ENCODE data around the gene PTPRG.

The PTPRG gene

DNA sequence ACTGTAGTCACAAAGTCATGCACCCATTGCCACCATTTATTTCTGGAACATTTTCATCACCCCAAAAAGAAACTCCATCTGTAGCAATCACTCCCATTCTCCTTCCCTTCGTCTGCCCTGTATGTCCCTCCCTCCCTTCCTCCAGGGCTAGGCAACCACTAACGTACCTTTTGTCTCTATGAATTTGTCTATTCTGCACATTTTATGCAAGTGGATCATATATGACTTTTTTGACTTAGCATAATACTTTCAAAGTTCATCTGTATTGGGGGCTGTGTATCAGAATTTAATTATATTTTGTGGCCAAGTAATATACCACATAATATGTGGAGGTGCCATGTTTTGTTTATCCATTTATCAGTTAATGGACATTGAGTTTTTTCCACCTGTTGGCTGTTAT is 610.4 kb downstream of the PTPRG start:
- no peak overlapping the region for H3K9ac ChIP-seq (ENCODE audit: low read depth, low read length)
- H3K36me3 ChIP-seq (ENCODE audit: insufficient read depth, low read length), result peaks cover 49% of the 10 kb centered on the region
- 95% methylated on average over 2 of the region's 2 CpGs for WGBS
- no peak overlapping the region for H3K27ac ChIP-seq (ENCODE audit: low read depth, low read length)
- no peak overlapping the region for H3K4me3 ChIP-seq (ENCODE audit: low read length)
- H3K4me1 ChIP-seq (ENCODE audit: insufficient read depth, low read length), result peaks cover 25% of the 10 kb centered on the region
- no peaks in the 10 kb centered on the region for H3K27me3 ChIP-seq (ENCODE audit: insufficient read depth, low read length)
- no peaks in the 10 kb centered on the region for H3K9me3 ChIP-seq (ENCODE audit: insufficient read depth, low read depth, low read length)

- H3K4me3 ChIP-seq (ENCODE audit: low read length), result no peak overlapping the region
- no peaks in the 10 kb centered on the region for H3K27me3 ChIP-seq (ENCODE audit: insufficient read depth, low read length)
- H3K9ac ChIP-seq (ENCODE audit: low read depth, low read length), result no peak overlapping the region
- 100% methylated on average over 1 of the region's 1 CpG for WGBS
- H3K9me3 ChIP-seq (ENCODE audit: insufficient read depth, low read depth, low read length), result no peaks in the 10 kb centered on the region
- peaks cover 25% of the 10 kb centered on the region for H3K4me1 ChIP-seq (ENCODE audit: insufficient read depth, low read length)
- peaks cover 47% of the 10 kb centered on the region for H3K36me3 ChIP-seq (ENCODE audit: insufficient read depth, low read length)
- H3K27ac ChIP-seq (ENCODE audit: low read depth, low read length), result no peak overlapping the region
Observed at GRCh38 chr3:62172199-62172598, 610.8 kb downstream of the PTPRG start.

DNA sequence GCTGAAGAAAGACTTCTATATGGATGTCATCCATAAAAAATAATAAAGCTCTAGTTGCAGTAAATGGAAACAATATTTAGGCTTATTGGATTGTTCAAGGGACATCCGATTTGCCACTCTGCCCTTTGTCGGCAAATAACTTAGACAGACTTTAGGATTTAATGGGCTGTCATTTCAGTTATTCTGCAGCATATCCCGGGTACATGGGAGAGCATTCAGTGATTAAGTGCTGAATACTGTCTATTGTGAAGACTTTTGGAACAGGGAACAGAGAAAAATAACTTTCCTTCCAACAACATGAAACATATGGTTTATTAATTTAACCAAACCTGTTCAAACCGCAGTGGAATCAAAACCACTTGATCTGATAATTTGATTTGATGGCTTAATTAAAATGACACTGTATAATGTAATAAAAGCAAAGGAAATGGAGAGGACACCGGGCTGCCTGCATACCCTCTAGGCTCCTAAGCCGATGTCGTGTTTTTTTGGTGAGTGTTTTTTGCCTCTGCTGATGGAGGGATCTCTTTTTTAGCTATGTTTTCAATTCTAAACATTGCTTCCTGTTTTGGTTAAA is 612.7 kb downstream of the PTPRG start:
- peaks cover 31% of the 10 kb centered on the region for H3K36me3 ChIP-seq (ENCODE audit: insufficient read depth, low read length)
- H3K9ac ChIP-seq (ENCODE audit: low read depth, low read length), result no peak overlapping the region
- no peak overlapping the region for H3K27ac ChIP-seq (ENCODE audit: low read depth, low read length)
- no peaks in the 10 kb centered on the region for H3K27me3 ChIP-seq (ENCODE audit: insufficient read depth, low read length)
- H3K9me3 ChIP-seq (ENCODE audit: insufficient read depth, low read depth, low read length), result no peaks in the 10 kb centered on the region
- H3K4me1 ChIP-seq (ENCODE audit: insufficient read depth, low read length), result peaks cover 21% of the 10 kb centered on the region; the same call in 1 of the 2 replicates
- WGBS, result 97% methylated on average over 7 of the region's 7 CpGs
- no peak overlapping the region for H3K4me3 ChIP-seq (ENCODE audit: low read length)

- Histone ChIP-seq H3K9ac (ENCODE audit: low read depth, low read length) (no peak overlapping the region), H3K27ac (ENCODE audit: low read depth, low read length) (no peak overlapping the region), H3K9me3 (ENCODE audit: insufficient read depth, low read depth, low read length) (no peaks in the 10 kb centered on the region), H3K27me3 (ENCODE audit: insufficient read depth, low read length) (no peaks in the 10 kb centered on the region), H3K36me3 (ENCODE audit: insufficient read depth, low read length) (peaks cover 33% of the 10 kb centered on the region), H3K4me1 (ENCODE audit: insufficient read depth, low read length) (peaks cover 12% of the 10 kb centered on the region; the same call in 1 of the 2 replicates), H3K4me3 (ENCODE audit: low read length) (no peak overlapping the region)
- 94% methylated on average over 6 of the region's 6 CpGs for WGBS
Observed at GRCh38 chr3:62175161-62175560, 613.8 kb downstream of the PTPRG start.

DNA sequence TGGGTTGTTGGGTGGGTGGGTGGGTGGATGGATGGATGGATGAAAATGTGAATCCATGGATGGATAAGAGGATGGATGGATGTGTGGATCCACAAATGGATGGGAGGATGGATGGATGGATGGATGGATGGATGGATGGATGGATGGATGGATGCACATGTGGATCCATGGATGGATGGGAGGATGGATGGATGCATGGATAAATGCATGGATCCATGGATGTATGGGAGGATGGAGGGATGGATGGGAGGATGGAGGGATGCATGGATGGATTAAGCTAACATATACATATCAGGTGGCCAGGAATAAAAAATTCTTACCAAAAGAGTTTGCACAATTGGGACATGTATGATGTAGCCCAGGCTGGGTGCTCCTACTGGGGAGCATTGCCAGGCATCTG is 616.7 kb downstream of the PTPRG start:
- Histone ChIP-seq H3K36me3 (ENCODE audit: insufficient read depth, low read length) (peaks cover 34% of the 10 kb centered on the region), H3K9ac (ENCODE audit: low read depth, low read length) (no peak overlapping the region), H3K27me3 (ENCODE audit: insufficient read depth, low read length) (no peaks in the 10 kb centered on the region), H3K4me1 (ENCODE audit: insufficient read depth, low read length) (peaks cover 7% of the 10 kb centered on the region; the same call in 1 of the 2 replicates), H3K4me3 (ENCODE audit: low read length) (no peak overlapping the region), H3K9me3 (ENCODE audit: insufficient read depth, low read depth, low read length) (no peaks in the 10 kb centered on the region), H3K27ac (ENCODE audit: low read depth, low read length) (no peak overlapping the region)

DNA sequence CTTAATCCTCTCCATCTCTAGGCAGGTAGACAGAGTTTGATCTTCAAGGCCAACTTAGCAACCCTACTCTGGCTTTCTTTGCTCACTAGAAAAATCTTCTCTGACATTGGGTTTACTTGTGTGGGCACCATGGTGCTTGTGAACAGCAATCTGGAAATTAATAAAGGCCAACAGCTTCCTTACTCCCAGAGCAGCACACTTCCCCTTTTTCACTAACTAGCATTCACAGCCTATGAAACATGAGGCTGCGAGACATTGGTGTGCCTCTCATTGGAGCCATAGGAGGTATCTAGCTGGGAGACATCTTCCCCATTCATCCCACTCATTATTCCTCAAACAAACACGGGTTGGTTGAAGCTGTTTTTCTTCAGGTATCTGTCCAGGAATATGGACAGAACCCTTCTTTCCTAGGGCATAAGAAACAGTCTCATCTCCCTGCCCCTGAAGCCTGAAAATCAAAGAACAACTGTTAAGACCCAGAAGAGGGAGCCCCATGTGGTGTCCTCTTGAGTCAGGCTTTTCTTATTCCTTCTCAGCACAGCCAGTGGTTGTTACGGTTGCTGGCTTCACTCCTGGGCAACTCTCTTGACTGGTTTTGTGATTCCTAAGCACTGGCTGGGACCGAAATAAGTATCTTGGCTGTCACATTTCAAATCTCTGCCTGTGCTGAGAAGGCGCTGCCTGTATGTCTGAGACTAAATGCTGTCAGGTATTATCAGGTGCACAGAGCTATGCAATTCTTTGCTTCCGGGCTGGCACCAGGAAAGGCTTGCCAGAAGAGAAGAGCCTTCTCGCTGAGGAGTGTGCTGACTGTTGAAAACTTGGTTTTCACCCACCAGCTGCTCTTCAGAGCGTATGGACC is 617.6 kb downstream of the PTPRG start:
- no peaks in the 10 kb centered on the region for H3K27me3 ChIP-seq (ENCODE audit: insufficient read depth, low read length)
- no peak overlapping the region for H3K9ac ChIP-seq (ENCODE audit: low read depth, low read length)
- peak overlapping the region; percentile 38; the same call in 1 of the 2 replicates for H3K27ac ChIP-seq (ENCODE audit: low read depth, low read length)
- WGBS, result 88% methylated on average over 8 of the region's 8 CpGs
- H3K4me1 ChIP-seq (ENCODE audit: insufficient read depth, low read length), result peaks cover 7% of the 10 kb centered on the region; the same call in 1 of the 2 replicates
- no peak overlapping the region for H3K4me3 ChIP-seq (ENCODE audit: low read length)
- no peaks in the 10 kb centered on the region for H3K9me3 ChIP-seq (ENCODE audit: insufficient read depth, low read depth, low read length)
- H3K36me3 ChIP-seq (ENCODE audit: insufficient read depth, low read length), result peaks cover 28% of the 10 kb centered on the region

- peaks cover 25% of the 10 kb centered on the region for H3K36me3 ChIP-seq (ENCODE audit: insufficient read depth, low read length)
- no peaks in the 10 kb centered on the region for H3K9me3 ChIP-seq (ENCODE audit: insufficient read depth, low read depth, low read length)
- no peak overlapping the region for H3K9ac ChIP-seq (ENCODE audit: low read depth, low read length)
- H3K4me3 ChIP-seq (ENCODE audit: low read length), result no peak overlapping the region
- no peak overlapping the region for H3K27ac ChIP-seq (ENCODE audit: low read depth, low read length)
- H3K4me1 ChIP-seq (ENCODE audit: insufficient read depth, low read length), result peaks cover 7% of the 10 kb centered on the region; the same call in 1 of the 2 replicates
- 93% methylated on average over 5 of the region's 5 CpGs for WGBS
- no peaks in the 10 kb centered on the region for H3K27me3 ChIP-seq (ENCODE audit: insufficient read depth, low read length)
Observed at GRCh38 chr3:62180514-62180913, 619.1 kb downstream of the PTPRG start.

- Histone ChIP-seq H3K36me3 (ENCODE audit: insufficient read depth, low read length) (peaks cover 22% of the 10 kb centered on the region), H3K27me3 (ENCODE audit: insufficient read depth, low read length) (no peaks in the 10 kb centered on the region), H3K9me3 (ENCODE audit: insufficient read depth, low read depth, low read length) (no peaks in the 10 kb centered on the region), H3K4me1 (ENCODE audit: insufficient read depth, low read length) (peaks cover 7% of the 10 kb centered on the region; the same call in 1 of the 2 replicates), H3K4me3 (ENCODE audit: low read length) (no peak overlapping the region), H3K27ac (ENCODE audit: low read depth, low read length) (no peak overlapping the region), H3K9ac (ENCODE audit: low read depth, low read length) (no peak overlapping the region)
- 94% methylated on average over 8 of the region's 8 CpGs for WGBS
Observed at GRCh38 chr3:62183087-62183486, 621.7 kb downstream of the PTPRG start.

GRCh38 chr3:62183969-62184368 is 622.6 kb downstream of the PTPRG start:
- Histone ChIP-seq H3K27me3 (ENCODE audit: insufficient read depth, low read length) (no peaks in the 10 kb centered on the region), H3K4me3 (ENCODE audit: low read length) (no peak overlapping the region), H3K27ac (ENCODE audit: low read depth, low read length) (no peak overlapping the region), H3K9me3 (ENCODE audit: insufficient read depth, low read depth, low read length) (no peaks in the 10 kb centered on the region), H3K36me3 (ENCODE audit: insufficient read depth, low read length) (peaks cover 22% of the 10 kb centered on the region), H3K9ac (ENCODE audit: low read depth, low read length) (no peak overlapping the region), H3K4me1 (ENCODE audit: insufficient read depth, low read length) (peaks cover 4% of the 10 kb centered on the region; the same call in 1 of the 2 replicates)
- 95% methylated on average over 10 of the region's 10 CpGs for WGBS

DNA sequence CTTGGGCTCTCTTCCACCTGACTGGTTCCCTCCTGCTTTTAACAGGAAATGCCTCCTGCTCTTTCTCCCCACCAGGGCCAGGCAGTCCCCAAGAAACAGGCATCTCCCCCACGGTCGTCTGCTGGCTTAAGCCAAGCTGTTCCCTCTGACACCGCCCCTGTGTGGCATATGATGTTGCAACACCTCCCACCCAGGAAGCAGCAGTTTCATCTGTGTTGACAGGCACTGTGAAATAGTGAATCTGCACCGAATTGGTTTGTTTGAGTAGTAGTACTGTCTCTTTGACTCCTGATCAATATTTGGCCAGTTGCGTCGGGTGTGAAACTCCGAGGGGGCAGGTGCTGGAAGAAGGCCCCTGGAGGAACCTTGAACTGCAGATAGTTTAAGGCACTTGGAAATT is 623.2 kb downstream of the PTPRG start:
- 83% methylated on average over 7 of the region's 7 CpGs for WGBS

DNA sequence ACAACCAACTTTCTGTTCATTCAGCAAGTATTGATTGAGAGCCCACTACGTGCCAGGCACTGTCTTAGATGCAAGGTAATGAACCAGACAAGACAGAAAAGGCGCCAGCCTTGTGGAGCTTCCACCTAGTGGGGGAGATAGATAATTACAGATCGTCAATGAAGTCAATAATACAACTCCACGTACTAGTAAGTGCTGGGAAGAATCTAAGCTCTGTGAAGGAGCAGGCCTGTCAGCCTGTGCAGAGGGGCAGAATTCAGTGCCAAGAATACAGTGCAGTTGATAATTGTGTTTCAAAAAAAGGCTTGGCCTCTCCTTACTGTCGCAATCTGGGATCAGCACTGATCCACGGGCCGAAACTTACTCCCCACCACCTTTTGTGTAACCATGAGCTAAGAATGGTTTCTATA is 625.7 kb downstream of the PTPRG start:
- no peak overlapping the region for H3K27ac ChIP-seq (ENCODE audit: low read depth, low read length)
- 88% methylated on average over 7 of the region's 7 CpGs for WGBS

More for the DNA sequence above, 623.2 kb downstream of the PTPRG start:
- H3K9me3 ChIP-seq (ENCODE audit: insufficient read depth, low read depth, low read length), result no peaks in the 10 kb centered on the region
- H3K36me3 ChIP-seq (ENCODE audit: insufficient read depth, low read length), result peaks cover 22% of the 10 kb centered on the region
- H3K4me1 ChIP-seq (ENCODE audit: insufficient read depth, low read length), result peaks cover 3% of the 10 kb centered on the region; the same call in 1 of the 2 replicates
- H3K27me3 ChIP-seq (ENCODE audit: insufficient read depth, low read length), result no peaks in the 10 kb centered on the region
- no peak overlapping the region for H3K9ac ChIP-seq (ENCODE audit: low read depth, low read length)
- H3K27ac ChIP-seq (ENCODE audit: low read depth, low read length), result no peak overlapping the region
- no peak overlapping the region for H3K4me3 ChIP-seq (ENCODE audit: low read length)

More for the DNA sequence above, 625.7 kb downstream of the PTPRG start:
- Histone ChIP-seq H3K36me3 (ENCODE audit: insufficient read depth, low read length) (peaks cover 26% of the 10 kb centered on the region), H3K4me3 (ENCODE audit: low read length) (no peak overlapping the region), H3K27me3 (ENCODE audit: insufficient read depth, low read length) (no peaks in the 10 kb centered on the region), H3K4me1 (ENCODE audit: insufficient read depth, low read length) (peaks cover 3% of the 10 kb centered on the region; the same call in 1 of the 2 replicates), H3K9me3 (ENCODE audit: insufficient read depth, low read depth, low read length) (no peaks in the 10 kb centered on the region), H3K9ac (ENCODE audit: low read depth, low read length) (no peak overlapping the region)

Measured in HUES64 (cell line).